Endodermal cell (in vitro differentiated cells): Measurements from ENCODE around the gene TPRN. TPM values are rescaled to one million over a fixed set of nuclear protein-coding genes. Genes with fewer than 3 reads are reported as not detected.
A peak's percentile ranks its signal among the peaks of the same experiment; 100 is the strongest.

Source experiments
- DNase-seq: peaks from one replicate; pipeline ENCODE4 v3.0.0-alpha.2; 2017
- H3K27ac ChIP-seq: 2 replicates; pipeline ENCODE4 v1.5.1; 2013; ENCODE audit warnings: mild to moderate bottlenecking, low read depth, low read length, moderate library complexity
- H3K27me3 ChIP-seq: 2 replicates; pipeline ENCODE4 v1.6.1; 2013; ENCODE audit warnings: mild to moderate bottlenecking, low read length, moderate library complexity; ENCODE audit not compliant: insufficient read depth, control insufficient read depth, poor library complexity, severe bottlenecking
- H3K36me3 ChIP-seq: 2 replicates; pipeline ENCODE4 v1.7.0; 2013; ENCODE audit warnings: mild to moderate bottlenecking, low read length, moderate library complexity; ENCODE audit not compliant: control insufficient read depth, insufficient read depth
- H3K4me1 ChIP-seq: one replicate; pipeline ENCODE4 v1.7.0; 2013; ENCODE audit warnings: low read length; ENCODE audit not compliant: control insufficient read depth, insufficient read depth
- H3K4me3 ChIP-seq: 2 replicates; pipeline ENCODE4 v1.5.1; 2013; ENCODE audit warnings: mild to moderate bottlenecking, low read length, moderate library complexity
- H3K9ac ChIP-seq: 2 replicates; pipeline ENCODE4 v1.6.1; 2013; ENCODE audit warnings: mild to moderate bottlenecking, low read length, moderate library complexity; ENCODE audit not compliant: poor library complexity, severe bottlenecking; ENCODE audit errors: extremely low read depth
- H3K9me3 ChIP-seq: 2 replicates; pipeline ENCODE4 v1.6.1; 2013; ENCODE audit warnings: mild to moderate bottlenecking, low read length, moderate library complexity; ENCODE audit not compliant: control insufficient read depth
- H3K27ac Mint-ChIP-seq: 2 replicates; pipeline ENCODE4 v1.8.0; 2020; ENCODE audit warnings: mixed read lengths
- H3K27me3 Mint-ChIP-seq: 2 replicates; pipeline ENCODE4 v1.8.0; 2021; ENCODE audit warnings: mild to moderate bottlenecking, mixed read lengths; ENCODE audit not compliant: insufficient read depth
- H3K36me3 Mint-ChIP-seq: 2 replicates; pipeline ENCODE4 v1.8.0; 2020; ENCODE audit warnings: low read depth, mixed read lengths
- H3K4me1 Mint-ChIP-seq: 2 replicates; pipeline ENCODE4 v1.8.0; 2020; ENCODE audit warnings: mixed read lengths
- H3K4me3 Mint-ChIP-seq: 2 replicates; pipeline ENCODE4 v1.8.0; 2020; ENCODE audit warnings: mild to moderate bottlenecking, moderate library complexity, mixed read lengths
- H3K9me3 Mint-ChIP-seq: 2 replicates; pipeline ENCODE4 v1.8.0; 2020; ENCODE audit warnings: mild to moderate bottlenecking, mixed read lengths
- WGBS, 2 experiments: methylation state at CpG; one replicate each; pipeline versions ENCODE4 v1.1.5 to v1.1.7; 2013; ENCODE audit warnings: missing lambda C conversion rate in 2 of 2, mixed read lengths in 1 of 2; ENCODE audit not compliant: insufficient coverage in 1 of 2, insufficient read length in 1 of 2; 5-methylcytosine and 5-hydroxymethylcytosine counted together
- total RNA-seq, 2 donors: library from RNA; stranded (reverse); fragmentation: NEBNext Ultra II Directional in 1 of 2; extraction: Animal tissue kit (Norgen Biotek cat#: 25700) in 1 of 2; gene quantifications; 2 replicates in 1 of 2; 3 replicates in 1 of 2; pipeline ENCODE4 v1.2.1, GENCODE V29; 2021
- TF ChIP-seq, protein P1 (sequence below): fragments of 200-600 bp; sonication (generic); conservative IDR thresholded peaks from 2 replicates; pipeline ENCODE4 v1.5.0; 2021; ENCODE audit warnings: antibody characterized with exemption, mild to moderate bottlenecking

The TPRN gene
- total RNA-seq, 2 donors from 2014 or later, result 19.0 to 23.9 TPM

DNA sequence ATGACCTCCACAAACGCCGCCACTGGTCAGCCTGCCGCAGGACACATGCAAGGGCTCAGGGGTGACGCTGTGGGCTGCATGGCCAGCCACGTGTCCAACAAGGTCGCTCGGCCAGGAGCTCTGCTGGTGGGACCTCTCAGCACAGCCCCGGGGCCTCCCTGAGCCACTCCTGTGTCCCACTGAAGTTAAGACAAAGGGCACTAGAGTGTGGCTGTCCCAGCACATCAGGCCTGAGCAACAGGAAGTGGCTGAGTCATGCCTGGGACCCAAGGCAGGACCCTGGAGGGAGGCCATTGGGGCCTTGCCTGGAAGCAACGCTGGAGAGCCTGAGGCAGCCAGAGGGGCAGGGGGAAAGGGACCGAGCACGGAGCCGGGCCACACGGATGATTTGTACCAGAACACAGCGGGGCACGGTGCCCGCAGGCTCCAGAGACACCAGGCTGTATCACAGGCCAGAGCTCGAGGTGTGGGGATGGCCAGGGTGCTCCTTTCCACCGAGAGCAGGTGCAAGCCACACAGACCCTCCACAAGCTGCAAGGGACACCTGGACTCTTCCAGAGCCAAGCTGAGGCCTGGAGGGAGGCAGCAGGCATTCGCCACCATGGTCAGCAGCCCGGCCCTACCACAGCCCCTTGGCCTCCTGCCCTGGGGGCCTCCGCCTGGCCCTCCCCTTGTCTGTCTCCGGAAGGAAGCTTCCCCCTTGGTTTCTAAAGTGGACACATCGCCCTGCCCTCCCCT lies 22.2 kb downstream of the TPRN start:
- peaks cover 14% of the 10 kb centered on the region for H3K36me3 Mint-ChIP-seq
- H3K27me3 ChIP-seq, result peaks cover 26% of the 10 kb centered on the region
- no peak for DNase-seq
- no peak overlapping the region for H3K27ac Mint-ChIP-seq
- no peaks in the 10 kb centered on the region for H3K9me3 ChIP-seq
- TF ChIP-seq, protein P1, sequence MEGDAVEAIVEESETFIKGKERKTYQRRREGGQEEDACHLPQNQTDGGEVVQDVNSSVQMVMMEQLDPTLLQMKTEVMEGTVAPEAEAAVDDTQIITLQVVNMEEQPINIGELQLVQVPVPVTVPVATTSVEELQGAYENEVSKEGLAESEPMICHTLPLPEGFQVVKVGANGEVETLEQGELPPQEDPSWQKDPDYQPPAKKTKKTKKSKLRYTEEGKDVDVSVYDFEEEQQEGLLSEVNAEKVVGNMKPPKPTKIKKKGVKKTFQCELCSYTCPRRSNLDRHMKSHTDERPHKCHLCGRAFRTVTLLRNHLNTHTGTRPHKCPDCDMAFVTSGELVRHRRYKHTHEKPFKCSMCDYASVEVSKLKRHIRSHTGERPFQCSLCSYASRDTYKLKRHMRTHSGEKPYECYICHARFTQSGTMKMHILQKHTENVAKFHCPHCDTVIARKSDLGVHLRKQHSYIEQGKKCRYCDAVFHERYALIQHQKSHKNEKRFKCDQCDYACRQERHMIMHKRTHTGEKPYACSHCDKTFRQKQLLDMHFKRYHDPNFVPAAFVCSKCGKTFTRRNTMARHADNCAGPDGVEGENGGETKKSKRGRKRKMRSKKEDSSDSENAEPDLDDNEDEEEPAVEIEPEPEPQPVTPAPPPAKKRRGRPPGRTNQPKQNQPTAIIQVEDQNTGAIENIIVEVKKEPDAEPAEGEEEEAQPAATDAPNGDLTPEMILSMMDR, result no peak
- peaks cover 2% of the 10 kb centered on the region for H3K27me3 Mint-ChIP-seq
- H3K4me1 ChIP-seq, result no peaks in the 10 kb centered on the region
- 95 to 96% methylated on average over 9 to 23 of the region's 23 CpGs for WGBS, 2 experiments
- no peak overlapping the region for H3K4me3 Mint-ChIP-seq
- H3K36me3 ChIP-seq, result peaks cover 4% of the 10 kb centered on the region
- no peaks in the 10 kb centered on the region for H3K9me3 Mint-ChIP-seq
- H3K4me3 ChIP-seq, result no peak overlapping the region
- no peaks in the 10 kb centered on the region for H3K4me1 Mint-ChIP-seq
- H3K27ac ChIP-seq, result no peak overlapping the region
- H3K9ac ChIP-seq, result no peak overlapping the region

DNA sequence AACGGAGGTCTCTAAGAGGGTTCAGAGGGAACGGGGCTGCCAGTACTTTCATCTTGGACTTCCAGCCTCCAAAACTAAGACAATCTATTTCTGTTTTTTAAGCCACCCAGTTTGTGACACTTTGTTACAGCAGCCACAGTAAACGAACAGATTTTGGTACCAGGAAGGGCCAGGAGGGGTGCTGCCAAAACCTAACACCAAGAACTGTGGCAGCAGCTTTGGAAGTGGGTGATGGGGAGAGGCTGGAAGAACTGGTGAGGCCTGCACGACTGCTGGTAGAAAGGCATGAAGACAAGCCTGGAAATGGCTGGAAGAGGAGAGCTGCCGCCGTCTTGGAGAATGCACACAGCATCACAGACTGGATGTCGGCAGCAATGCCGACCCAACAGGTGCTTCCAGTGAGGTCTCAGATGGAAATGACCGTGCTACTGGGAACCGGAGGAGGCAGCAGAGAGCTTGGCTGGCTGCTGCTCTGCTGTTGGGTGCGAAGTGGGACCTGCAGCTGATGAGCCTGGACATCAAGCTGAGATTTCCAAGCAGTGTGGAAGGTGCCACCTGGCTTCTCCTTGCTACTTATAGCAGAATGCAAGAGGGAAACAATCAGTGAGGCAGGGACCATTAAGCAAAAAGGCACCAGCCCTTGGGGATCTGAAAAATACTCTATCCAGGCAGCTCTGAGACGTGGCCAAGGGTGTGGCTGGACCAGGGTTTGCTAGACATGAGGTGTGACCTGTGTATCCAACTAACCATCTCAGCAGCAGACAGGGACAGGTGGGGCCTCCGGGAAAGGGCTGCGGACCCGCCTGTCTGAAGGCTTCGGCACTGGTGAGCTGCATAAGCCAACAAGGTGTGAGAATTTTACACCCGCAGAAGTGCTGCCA lies 24.0 kb downstream of the TPRN start:
- H3K9me3 ChIP-seq, result no peaks in the 10 kb centered on the region
- 66 to 69% methylated on average over 16 to 17 of the region's 17 CpGs for WGBS, 2 experiments
- Mint-ChIP-seq H3K27ac (no peak overlapping the region), H3K36me3 (peaks cover 6% of the 10 kb centered on the region), H3K4me3 (no peak overlapping the region), H3K27me3 (peaks cover 17% of the 10 kb centered on the region), H3K9me3 (no peaks in the 10 kb centered on the region), H3K4me1 (no peaks in the 10 kb centered on the region)
- DNase-seq, result peak; percentile 81
- H3K9ac ChIP-seq, result no peak overlapping the region
- no peaks in the 10 kb centered on the region for H3K36me3 ChIP-seq
- no peak overlapping the region for H3K27ac ChIP-seq
- peaks cover 42% of the 10 kb centered on the region for H3K27me3 ChIP-seq
- H3K4me1 ChIP-seq, result no peaks in the 10 kb centered on the region
- TF ChIP-seq, protein P1, result peak; percentile 77
- H3K4me3 ChIP-seq, result no peak overlapping the region

DNA sequence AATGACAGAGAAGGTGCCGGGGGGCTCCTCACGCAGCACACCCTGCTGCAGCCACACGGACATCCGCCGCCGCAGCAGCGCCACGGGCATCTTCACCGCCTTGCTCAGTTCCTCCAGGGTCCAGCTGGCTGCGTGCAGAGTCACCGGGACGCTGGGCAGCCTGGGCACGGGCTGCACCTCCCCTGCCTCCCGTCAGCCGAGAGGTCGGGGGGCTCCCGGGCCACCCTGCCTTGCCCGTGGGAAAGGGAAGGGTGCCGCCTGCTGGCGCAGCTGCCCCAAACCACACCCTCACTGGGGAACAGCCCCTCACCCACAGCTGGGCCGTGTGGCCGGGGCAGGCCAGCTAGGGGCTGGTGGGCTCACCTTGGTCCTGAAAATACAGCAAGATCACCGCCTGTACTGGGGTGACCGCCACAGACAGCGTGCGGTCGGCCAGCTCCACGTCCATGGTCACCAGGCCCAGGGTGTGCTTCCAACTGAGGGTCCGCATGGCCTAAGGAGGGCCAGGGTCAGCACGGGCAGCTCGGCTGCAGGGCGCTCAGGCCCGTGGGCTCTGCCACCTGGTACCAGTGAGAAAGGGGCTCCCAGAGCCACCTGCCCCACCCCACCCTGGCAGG lies 25.1 kb downstream of the TPRN start:
- Histone ChIP-seq H3K27me3 (peaks cover 53% of the 10 kb centered on the region), H3K4me3 (no peak overlapping the region), H3K4me1 (no peaks in the 10 kb centered on the region), H3K27ac (no peak overlapping the region), H3K36me3 (no peaks in the 10 kb centered on the region), H3K9ac (no peak overlapping the region), H3K9me3 (no peaks in the 10 kb centered on the region)
- no peak overlapping the region for H3K27ac Mint-ChIP-seq
- H3K4me1 Mint-ChIP-seq, result no peaks in the 10 kb centered on the region
- H3K9me3 Mint-ChIP-seq, result no peaks in the 10 kb centered on the region
- peaks cover 6% of the 10 kb centered on the region for H3K36me3 Mint-ChIP-seq
- DNase-seq, result peak; percentile 70
- peaks cover 27% of the 10 kb centered on the region for H3K27me3 Mint-ChIP-seq
- 51 to 75% methylated on average over 10 to 32 of the region's 33 CpGs for WGBS, 2 experiments
- TF ChIP-seq, protein P1, result peak; percentile 49
- no peak overlapping the region for H3K4me3 Mint-ChIP-seq
